GM21423 (cell line): Measurements from ENCODE around the gene FOXC1.

Source experiments
- ATAC-seq: cut with Tn5 transposase; IDR thresholded peaks from one replicate; pipeline ENCODE4 v1.9.1; 2021; ENCODE audit warnings: mild to moderate bottlenecking, moderate library complexity; ENCODE audit not compliant: unreplicated experiment

FOXC1 gene

DNA sequence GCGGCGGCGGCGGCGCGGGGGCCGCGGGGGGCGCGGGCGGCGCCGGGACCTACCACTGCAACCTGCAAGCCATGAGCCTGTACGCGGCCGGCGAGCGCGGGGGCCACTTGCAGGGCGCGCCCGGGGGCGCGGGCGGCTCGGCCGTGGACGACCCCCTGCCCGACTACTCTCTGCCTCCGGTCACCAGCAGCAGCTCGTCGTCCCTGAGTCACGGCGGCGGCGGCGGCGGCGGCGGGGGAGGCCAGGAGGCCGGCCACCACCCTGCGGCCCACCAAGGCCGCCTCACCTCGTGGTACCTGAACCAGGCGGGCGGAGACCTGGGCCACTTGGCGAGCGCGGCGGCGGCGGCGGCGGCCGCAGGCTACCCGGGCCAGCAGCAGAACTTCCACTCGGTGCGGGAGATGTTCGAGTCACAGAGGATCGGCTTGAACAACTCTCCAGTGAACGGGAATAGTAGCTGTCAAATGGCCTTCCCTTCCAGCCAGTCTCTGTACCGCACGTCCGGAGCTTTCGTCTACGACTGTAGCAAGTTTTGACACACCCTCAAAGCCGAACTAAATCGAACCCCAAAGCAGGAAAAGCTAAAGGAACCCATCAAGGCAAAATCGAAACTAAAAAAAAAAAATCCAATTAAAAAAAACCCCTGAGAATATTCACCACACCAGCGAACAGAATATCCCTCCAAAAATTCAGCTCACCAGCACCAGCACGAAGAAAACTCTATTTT lies 2.0 kb downstream of the FOXC1 start:
- no peak for ATAC-seq

DNA sequence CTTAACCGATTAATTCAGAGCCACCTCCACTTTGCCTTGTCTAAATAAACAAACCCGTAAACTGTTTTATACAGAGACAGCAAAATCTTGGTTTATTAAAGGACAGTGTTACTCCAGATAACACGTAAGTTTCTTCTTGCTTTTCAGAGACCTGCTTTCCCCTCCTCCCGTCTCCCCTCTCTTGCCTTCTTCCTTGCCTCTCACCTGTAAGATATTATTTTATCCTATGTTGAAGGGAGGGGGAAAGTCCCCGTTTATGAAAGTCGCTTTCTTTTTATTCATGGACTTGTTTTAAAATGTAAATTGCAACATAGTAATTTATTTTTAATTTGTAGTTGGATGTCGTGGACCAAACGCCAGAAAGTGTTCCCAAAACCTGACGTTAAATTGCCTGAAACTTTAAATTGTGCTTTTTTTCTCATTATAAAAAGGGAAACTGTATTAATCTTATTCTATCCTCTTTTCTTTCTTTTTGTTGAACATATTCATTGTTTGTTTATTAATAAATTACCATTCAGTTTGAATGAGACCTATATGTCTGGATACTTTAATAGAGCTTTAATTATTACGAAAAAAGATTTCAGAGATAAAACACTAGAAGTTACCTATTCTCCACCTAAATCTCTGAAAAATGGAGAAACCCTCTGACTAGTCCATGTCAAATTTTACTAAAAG lies 2.7 kb downstream of the FOXC1 start:
- no peak for ATAC-seq

DNA sequence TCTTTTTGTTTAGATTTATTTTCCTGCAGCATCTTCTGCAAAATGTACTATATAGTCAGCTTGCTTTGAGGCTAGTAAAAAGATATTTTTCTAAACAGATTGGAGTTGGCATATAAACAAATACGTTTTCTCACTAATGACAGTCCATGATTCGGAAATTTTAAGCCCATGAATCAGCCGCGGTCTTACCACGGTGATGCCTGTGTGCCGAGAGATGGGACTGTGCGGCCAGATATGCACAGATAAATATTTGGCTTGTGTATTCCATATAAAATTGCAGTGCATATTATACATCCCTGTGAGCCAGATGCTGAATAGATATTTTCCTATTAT lies 3.2 kb downstream of the FOXC1 start:
- ATAC-seq, result no peak

DNA sequence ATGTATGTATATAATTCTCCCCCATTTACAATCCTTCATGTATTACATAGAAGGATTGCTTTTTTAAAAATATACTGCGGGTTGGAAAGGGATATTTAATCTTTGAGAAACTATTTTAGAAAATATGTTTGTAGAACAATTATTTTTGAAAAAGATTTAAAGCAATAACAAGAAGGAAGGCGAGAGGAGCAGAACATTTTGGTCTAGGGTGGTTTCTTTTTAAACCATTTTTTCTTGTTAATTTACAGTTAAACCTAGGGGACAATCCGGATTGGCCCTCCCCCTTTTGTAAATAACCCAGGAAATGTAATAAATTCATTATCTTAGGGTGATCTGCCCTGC lies 3.6 kb downstream of the FOXC1 start:
- ATAC-seq, result no peak

DNA sequence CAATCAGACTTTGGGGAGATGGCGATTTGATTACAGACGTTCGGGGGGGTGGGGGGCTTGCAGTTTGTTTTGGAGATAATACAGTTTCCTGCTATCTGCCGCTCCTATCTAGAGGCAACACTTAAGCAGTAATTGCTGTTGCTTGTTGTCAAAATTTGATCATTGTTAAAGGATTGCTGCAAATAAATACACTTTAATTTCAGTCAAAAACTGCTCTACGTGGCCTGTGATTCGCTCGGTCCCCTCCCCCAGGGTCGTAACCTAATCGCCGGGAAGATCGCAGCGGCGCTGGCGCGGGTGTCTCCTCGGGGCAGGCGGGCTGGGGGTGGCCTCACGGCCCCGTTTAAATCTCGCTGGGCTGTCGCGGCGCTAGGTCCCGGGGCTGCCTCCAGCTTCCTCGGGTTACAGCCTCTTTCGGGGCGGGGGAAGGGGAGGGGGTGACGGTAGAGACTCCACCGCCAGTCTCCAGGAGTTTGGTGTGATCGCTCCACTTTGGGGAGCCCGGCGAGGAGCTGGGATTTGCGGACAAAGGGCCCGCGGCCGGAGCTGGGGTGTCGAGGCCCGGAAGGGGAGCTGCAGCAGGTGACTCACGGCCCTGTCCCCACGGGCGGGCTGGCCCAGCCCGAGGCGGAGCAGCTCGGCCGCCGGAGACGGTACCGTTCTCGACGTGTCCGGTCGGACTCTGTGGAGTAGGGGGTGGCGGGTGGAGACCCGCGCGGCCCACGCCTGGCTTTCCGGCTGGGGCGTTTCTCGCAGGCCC lies 4.2 kb downstream of the FOXC1 start:
- no peak for ATAC-seq

DNA sequence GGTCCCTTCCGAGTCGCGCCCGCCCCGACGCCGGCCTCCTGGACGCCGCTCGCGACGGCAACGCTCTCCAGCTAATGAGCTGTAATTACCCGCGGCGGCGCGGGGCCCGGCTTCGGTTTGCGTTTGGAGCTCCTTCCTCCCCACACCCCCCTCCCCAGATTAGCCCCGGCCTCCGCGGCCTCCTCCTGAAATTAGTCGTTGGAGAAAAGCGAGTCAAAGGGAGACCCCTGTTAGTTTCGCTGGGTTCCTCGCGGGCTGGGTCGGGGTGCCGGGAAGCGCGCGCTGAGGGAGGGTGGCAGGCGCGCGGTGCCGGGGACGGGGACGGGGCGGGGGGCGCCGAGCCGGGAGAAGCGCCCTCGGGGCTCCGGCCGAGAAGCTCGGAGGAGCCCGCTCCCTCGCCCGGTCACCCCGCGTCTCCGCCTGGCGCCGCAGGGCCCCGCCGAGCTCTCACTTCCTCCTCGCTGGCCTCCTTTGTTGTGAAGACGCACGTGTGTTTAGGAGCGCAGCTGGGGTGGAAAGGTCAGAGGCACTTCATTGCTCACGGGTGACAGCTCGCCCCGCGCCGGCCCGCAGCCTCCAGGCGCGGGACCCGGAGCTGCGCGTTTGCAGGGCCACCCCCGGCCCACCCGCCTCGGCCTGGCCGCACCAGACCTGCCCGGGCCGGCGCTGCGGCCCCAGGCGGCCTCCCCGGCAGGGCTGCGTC lies 4.9 kb downstream of the FOXC1 start:
- ATAC-seq, result no peak

DNA sequence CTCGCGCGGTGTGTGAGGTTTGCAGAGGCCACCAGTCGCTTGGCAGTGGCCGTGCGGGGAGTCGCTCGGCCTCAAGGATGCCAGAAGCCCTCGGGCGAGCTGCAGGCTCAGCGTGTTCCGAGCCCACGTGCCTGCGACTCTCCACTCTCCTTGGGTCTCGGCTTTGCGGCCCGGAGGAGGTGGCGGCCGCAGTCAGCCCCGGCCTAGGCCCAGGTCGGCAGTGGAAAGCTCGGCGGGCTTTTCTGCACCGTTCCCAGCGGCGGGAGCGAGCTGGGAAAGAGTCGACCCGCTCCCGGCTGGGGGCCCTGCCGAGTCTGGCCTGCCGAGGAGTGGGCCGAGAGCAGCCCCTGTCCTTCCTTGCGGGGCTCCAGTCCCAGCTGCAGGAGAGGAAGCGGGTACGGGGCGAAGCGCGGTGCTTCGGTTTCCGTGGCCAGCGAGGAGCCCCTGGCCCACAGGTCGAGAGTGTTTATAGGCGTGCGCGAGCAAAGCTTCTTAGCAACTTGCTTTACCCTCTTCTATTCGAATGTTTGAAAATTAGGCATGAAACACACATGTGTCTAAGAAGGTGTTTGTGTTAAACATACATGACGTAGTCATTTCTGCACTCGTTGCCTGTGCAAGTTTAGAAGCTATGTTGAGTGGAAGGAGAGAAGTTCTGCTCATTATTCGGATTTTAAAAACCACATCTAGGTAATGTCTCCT lies 5.6 kb downstream of the FOXC1 start:
- ATAC-seq, result no peak

DNA sequence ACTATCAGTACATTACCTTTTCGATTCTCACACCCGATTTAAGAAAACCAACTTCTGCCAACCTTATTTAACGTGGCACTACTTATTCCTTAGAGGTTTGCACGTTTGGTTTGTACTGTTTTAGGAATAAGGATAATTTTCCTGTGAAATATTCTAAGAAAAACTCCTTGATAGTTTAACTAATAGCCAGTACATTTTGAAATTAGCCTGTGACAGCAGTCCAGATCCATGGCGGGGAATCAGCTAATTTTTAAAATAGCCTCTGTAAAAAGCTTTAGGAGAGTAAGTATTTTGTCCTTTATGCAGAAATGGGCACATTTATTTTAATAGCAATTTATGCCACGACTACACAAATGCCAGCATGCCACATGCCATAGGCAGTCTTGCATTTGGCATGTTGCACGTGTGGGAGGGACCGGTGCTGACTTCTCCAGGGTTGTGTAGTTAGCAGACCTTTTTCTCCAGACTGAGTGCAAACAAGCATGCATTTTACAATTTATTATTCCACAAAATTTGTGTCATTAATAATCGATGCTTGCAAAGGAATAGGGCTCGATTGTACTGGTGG lies 6.2 kb downstream of the FOXC1 start:
- no peak for ATAC-seq

DNA sequence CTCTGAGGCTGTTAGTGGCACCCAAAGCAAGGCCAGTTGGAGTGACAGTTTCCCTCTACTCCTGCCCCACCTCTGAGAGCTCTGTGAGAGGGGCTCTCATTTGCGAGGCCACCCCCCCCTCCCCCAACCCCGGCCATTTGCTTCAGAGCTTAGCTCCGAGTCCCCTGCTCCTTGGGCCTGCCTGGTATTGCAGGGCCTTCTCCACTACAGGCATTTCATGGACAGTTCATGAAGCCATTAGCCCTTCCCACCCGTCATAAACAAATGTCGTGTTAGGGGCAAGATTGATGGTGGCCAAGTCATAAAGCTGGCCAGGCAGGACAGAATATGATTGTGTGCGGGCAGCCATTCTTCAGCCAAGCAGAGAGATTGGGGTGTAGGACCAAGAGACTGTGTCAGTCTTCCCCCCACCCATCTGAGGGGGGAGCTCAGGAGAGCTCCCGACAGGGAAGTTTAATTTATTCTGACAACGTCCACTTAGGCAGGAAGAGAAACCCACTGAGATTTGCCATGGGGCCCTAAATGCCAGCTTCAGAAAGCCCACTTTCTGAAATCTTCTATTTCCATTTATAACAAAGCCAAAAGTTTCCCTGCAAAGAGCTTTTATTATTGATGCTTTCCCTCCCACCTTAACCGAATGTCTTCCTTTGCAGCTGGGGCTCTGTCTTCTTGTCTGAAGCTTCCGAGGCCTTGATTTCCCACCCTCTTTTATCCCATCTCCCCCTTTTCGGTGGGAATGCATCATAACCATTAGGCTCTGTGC lies 7.2 kb downstream of the FOXC1 start:
- no peak for ATAC-seq

DNA sequence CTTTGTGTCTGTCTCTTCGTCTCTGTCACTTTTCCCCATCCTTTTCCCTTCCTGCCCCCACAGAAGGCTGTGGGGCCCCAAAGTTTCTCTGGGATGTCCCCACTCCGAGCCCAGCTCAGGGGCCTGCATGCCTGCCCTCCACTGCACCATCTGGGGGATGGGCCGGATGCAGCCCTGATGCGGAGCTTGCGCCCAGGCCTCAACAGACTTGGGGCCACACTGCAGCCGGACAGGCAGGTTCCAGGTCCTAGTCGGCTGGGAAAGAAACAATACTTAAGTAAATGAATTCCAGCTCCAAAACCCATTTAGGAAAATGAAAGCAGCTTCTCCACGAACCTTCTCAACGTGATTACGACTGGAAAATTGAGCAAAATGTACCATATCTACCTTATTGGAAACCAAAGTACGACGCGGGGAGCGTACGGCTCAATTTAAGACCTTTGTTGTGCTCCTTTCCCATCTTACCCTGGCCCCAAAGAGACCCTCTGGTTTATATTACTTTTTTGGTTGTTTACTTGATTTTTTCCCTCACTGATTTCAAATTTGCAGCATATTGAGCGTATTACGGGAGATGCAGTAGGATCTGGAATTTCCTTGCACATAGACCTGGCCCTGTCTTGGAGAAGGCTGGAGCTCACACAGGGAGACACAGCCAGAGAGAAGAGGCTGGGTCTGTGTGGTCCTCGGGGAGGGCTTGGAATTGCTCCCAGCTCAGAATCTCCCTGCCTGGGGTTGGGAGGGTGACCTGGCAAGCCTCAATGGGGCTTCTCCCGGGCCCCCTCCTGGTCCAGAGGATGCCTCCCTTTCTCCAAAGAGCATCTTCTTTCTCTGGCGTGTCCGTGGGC lies 8.0 kb downstream of the FOXC1 start:
- ATAC-seq, result no peak

DNA sequence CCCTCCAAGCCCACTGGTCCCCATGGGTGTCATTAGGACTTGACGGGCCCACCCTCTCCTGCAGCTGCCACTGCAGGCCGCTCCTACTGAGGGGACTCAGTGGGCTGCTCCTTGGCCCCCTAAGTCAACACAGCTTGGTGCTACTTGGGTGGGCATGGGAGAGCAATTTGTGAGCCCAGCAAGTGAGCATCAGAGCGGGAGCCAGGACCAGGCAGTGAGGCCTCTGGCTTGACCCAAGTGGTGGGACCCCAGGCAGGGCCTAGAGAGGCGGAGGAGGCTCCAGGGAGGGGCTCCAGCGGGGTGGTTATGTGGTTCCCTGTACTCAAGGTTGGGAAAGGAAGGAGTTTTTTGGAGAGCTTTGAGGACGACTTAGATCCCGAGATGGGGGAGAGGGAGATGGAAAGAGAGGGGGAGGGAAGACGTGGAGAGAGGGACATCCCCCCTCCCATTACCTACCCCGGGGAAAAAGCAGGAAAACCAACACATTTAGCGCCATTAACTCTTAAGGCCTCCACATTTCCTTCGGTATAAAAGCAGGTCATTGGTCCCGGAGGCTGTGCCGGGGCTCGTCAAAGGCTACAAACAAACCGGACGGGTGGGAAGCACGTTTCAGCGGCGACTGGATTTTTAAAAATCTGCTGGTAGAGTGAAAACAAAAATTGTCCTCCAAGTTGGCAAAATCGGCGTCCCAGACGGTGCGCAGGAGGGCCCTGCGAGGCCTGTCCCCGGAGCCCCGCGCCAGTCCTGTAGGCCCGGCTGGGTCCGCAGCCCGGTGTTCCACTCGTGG lies 8.8 kb downstream of the FOXC1 start:
- ATAC-seq, result no peak

DNA sequence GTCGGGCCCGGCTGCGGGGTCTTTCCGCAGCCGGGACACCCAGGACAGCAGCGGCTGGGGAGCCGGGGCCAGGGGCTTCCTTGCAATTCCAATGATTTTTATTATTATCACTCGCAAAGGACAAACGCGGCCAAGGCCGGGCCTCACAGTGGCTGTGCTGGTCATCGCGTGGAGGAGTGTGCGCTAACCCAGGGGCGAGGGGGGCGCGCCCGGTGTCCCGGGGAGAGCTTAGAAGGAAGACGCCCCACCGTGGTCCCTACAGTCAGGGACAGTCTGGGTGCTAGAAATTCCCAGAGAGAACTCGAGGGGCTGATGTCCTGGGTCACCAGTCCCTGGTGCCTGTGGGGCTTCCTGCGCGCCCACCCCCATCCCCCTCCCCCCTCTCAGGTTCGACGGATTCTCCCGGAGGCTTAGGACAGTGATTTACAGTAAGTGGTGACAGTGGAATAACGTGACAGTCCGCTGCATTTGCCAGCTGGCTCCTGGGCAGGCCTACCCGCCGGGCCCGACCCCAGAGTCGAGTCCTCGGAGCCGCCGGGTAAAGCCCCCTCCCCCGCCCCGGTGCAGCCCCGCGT lies 9.5 kb downstream of the FOXC1 start:
- ATAC-seq, result no peak

DNA sequence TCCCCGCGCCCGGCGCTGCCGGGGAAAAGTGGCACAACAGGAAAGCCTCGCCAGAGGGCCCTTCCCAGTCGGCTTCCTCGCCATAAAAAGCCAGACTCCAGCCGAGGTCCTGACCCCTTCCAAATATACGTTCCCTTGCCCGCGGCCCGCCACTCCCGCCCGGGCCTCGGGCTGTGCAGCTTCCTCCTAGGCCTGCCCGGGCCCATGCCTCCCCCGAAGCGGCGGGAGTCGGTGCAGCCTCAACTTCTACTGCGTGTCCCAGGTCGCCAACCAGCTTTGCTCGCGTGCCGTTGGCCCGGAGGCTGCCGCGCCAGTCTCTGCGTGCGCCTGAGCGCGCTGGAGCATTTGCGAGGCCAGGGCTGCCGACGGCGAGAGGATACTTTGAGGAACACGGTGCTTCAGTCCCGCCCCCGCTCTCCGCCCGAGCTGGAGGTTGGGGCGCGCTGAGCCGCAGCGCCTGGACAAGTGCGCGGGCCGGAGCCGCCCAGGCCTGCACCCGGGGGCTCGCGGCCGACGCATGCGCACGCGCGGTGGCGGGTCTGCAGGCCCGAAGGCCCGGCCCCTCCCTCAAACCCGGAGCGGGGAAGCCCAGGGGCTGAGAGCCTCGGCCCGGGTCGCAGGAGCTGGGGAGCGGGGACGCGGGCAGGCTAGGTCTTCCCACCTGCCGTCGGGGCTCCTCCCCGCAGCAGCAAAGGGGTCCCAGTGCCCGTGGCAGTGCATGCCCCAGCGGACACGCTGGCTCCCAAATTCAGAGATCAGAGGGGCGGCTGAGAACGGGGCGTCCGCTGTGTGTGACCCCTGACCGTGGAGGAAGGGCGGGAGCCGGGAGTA lies 10.2 kb downstream of the FOXC1 start:
- ATAC-seq, result no peak

DNA sequence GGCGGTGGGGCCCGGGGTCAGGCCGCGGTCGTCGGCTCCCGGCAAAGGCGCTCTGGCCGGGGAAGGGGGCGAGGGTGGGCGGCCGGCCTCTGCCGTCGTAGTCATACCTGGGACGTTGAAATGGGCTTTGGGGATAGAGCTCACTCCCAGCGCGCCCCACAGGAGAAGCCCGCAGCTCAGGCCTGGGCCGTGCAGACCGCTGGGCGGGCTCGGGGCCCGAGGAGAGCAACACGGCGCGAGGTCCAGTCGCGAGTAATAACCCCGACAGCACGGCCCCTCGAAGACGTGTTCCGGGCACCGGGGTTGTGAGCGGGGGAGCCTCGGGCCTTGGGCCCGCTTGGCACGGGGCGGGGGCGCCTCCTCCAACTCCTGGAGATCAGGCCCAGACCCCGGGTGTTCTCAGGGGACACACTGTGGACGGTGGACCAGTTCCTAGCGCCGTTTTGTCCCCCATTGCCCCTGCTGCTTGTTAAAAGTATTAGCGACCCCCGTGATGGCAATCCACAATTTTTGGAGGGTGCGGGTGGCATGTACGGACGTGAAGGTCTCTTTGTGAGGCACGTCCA lies 10.9 kb downstream of the FOXC1 start:
- no peak for ATAC-seq

DNA sequence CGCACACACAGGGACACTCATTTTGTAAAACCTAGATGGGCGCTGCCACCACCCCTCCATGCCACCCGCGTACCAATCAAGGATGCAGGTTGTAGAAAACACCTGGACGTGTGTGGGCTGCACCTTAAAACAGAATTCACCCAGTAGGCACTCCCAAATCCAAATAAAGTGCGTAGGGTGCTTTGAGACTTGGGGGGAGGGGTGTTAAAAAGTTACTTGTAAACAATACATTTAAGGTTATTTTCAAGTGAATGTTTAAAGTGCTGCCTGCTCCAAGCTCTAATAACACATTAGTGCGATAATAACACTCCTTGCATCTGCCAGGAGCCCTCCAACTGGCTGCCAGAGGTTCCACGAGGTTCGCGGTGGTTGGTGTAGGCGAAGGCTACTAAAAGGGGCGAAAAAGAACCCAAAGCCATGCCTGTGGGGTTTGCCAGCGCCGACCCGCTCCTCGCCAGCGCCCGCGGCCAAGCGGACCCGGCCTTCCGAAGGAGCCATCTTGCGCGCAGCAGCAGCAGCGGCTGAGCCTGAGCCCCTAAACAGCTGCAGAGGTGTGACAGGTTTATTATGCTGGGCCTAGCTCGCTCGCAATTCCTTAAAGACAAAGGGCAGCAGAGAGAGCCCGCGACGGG lies 11.5 kb downstream of the FOXC1 start:
- no peak for ATAC-seq

DNA sequence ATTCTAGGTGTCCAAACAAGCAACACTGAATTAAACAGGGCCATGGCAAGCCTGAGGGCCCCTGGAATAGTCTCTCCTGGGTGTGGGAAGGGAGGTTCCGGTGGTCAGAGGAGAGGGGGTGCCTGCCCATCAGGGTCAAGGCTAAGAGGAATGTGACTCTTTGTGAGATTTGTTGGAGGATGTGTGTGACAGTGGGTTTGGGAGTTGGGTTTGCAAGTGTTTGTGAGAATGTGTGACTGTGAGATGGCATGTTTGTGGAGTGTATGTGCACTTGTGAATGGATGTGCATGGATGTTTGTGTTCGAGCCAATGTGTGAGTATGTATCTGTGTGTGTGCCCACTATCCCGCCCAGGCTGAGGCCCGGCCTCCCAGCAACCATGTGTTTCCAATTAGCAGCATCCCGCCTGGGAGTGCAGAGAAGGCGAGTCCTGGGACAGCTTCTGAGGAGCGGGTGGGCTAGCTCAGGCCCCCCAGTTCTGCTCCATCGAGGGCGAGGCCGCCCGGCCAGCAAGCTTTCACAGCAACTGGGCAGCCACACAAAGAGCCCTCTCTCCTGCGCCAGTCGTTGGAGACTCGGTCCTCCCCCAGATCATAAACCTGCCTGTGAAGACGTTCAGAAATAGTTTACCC lies 12.6 kb downstream of the FOXC1 start:
- no peak for ATAC-seq
